Keratinocyte (primary cell): Measurements from ENCODE around the gene KBTBD12. TPM values are rescaled to one million over a fixed set of nuclear protein-coding genes. Genes with fewer than 3 reads are reported as not detected.

Experiments
- DNase-seq: peaks from one replicate; pipeline ENCODE4 v3.0.0-alpha.2; 2011; ENCODE audit warnings: low read depth, missing footprints, low spot score
- FAIRE-seq: peaks from 2 replicates; lab custom pipeline; 2011; peaks lifted over from hg19 to GRCh38; lab: Jason Lieb, UNC
- H2AFZ ChIP-seq: 2 replicates; pipeline ENCODE4 v1.6.0; 2012; ENCODE audit warnings: low read length, control low read depth, inconsistent platforms; ENCODE audit not compliant: control insufficient read depth
- H3K27ac ChIP-seq: 2 replicates; pipeline ENCODE4 v1.5.1; 2011; ENCODE audit warnings: low read length; ENCODE audit not compliant: control insufficient read depth, insufficient read depth
- H3K27me3 ChIP-seq: 3 replicates; pipeline ENCODE4 v1.6.0; 2011; ENCODE audit warnings: low read length; ENCODE audit not compliant: control insufficient read depth, insufficient read depth; ENCODE audit errors: extremely low read depth
- H3K36me3 ChIP-seq, 2 experiments: 2 replicates in 1 of 2; 3 replicates in 1 of 2; pipeline ENCODE4 v1.5.1; 2011; ENCODE audit warnings: low read length in 2 of 2, mild to moderate bottlenecking in 1 of 2; ENCODE audit not compliant: control insufficient read depth in 2 of 2, insufficient read depth in 2 of 2; ENCODE audit errors: extremely low read depth in 1 of 2
- H3K4me1 ChIP-seq: 3 replicates; pipeline ENCODE4 v1.5.1; 2011; ENCODE audit warnings: low read length; ENCODE audit not compliant: control insufficient read depth, insufficient read depth; ENCODE audit errors: extremely low read depth
- H3K4me2 ChIP-seq: 3 replicates; pipeline ENCODE4 v1.6.0; 2011; ENCODE audit warnings: low read depth, low read length; ENCODE audit not compliant: control insufficient read depth, insufficient read depth; ENCODE audit errors: extremely low read depth
- H3K4me3 ChIP-seq, 3 experiments: fragments of 200-600 bp in 1 of 3; sonication (generic) in 1 of 3; 2 replicates in 2 of 3; 3 replicates in 1 of 3; pipeline ENCODE4 v1.5.1; 2011 to 2016; ENCODE audit warnings: low read length in 3 of 3, mild to moderate bottlenecking in 3 of 3, control low read depth in 2 of 3, inconsistent platforms in 1 of 3, low read depth in 1 of 3, mixed read lengths in 1 of 3, mixed run types in 1 of 3, moderate library complexity in 1 of 3; ENCODE audit not compliant: control insufficient read depth in 2 of 3, insufficient read depth in 2 of 3; ENCODE audit errors: extremely low read depth in 1 of 3
- H3K79me2 ChIP-seq: 2 replicates; pipeline ENCODE4 v1.6.0; 2012; ENCODE audit warnings: low read length; ENCODE audit not compliant: control insufficient read depth, insufficient read depth
- H3K9ac ChIP-seq: 3 replicates; pipeline ENCODE4 v1.6.0; 2011; ENCODE audit warnings: low read length; ENCODE audit not compliant: control insufficient read depth, insufficient read depth; ENCODE audit errors: extremely low read depth
- H3K9me1 ChIP-seq: 3 replicates; pipeline ENCODE4 v1.6.0; 2011; ENCODE audit warnings: low read length; ENCODE audit not compliant: control insufficient read depth, insufficient read depth; ENCODE audit errors: extremely low read depth
- H3K9me3 ChIP-seq: 2 replicates; pipeline ENCODE4 v1.5.1; 2012; ENCODE audit warnings: low read depth, low read length; ENCODE audit not compliant: control insufficient read depth
- H4K20me1 ChIP-seq: 3 replicates; pipeline ENCODE4 v1.6.0; 2011; ENCODE audit warnings: low read length; ENCODE audit not compliant: control insufficient read depth, insufficient read depth; ENCODE audit errors: extremely low read depth
- EZH2 ChIP-seq: IDR thresholded peaks from one replicate; pipeline ENCODE4 v1.6.1; 2012; ENCODE audit warnings: inconsistent platforms, mild to moderate bottlenecking, low read length, moderate library complexity
- dilution Hi-C: fragments of 300-500 bp; cut with MboI; formaldehyde crosslinking; loops from one replicate; pipeline ENCODE4 v1.7.0; 2020; ENCODE audit warnings: low sequenced_read_pairs; ENCODE audit not compliant: extremely low pct_ligation_motif_present
- polyA plus RNA-seq, 5 experiments: library from polyadenylated mRNA; depleted of rRNA in 3 of 5; stranded (reverse) in 3 of 5; stranded (forward) in 1 of 5; unstranded in 1 of 5; fragments of >200 nt; gene quantifications; 1 replicate in 1 of 5; 2 replicates in 3 of 5; 3 replicates in 1 of 5; pipeline versions ENCODE4 v1.2.1 to v1.2.3, GENCODE V29; 2011 to 2012; ENCODE audit warnings: missing spikeins in 2 of 5, low read depth in 1 of 5, low replicate concordance in 1 of 5
- TF ChIP-seq, protein P1 (sequence below), 3 experiments: IDR thresholded peaks in 1 of 3; conservative IDR thresholded peaks in 1 of 3; optimal IDR thresholded peaks in 1 of 3; 2 replicates in 2 of 3; 3 replicates in 1 of 3; pipeline versions ENCODE3 to v1.5.1; 2011; ENCODE audit warnings: low read length in 3 of 3, mild to moderate bottlenecking in 3 of 3, moderate library complexity in 2 of 3, control low read depth in 1 of 3, inconsistent platforms in 1 of 3; ENCODE audit not compliant: insufficient read depth in 2 of 3; ENCODE audit errors: extremely low read depth in 1 of 3

The KBTBD12 gene
- polyA plus RNA-seq, 1 donor (not counting 4 experiments of a cell fraction or from before 2014, with no cell fraction given): not detected

GRCh38 chr3:128007033-128007424 lies 92.0 kb downstream of the KBTBD12 start:
- Histone ChIP-seq H2AFZ (no peak overlapping the region), H3K4me1 (peaks cover 20% of the 10 kb centered on the region), H3K9me1 (no peaks in the 10 kb centered on the region), H3K27ac (no peak overlapping the region), H3K9me3 (no peaks in the 10 kb centered on the region), H3K9ac (no peak overlapping the region), H3K4me2 (no peak overlapping the region), H3K36me3 (no peaks in the 10 kb centered on the region), H3K27me3 (no peaks in the 10 kb centered on the region), H4K20me1 (no peaks in the 10 kb centered on the region), H3K4me3 (no peak overlapping the region), H3K79me2 (no peaks in the 10 kb centered on the region)
- FAIRE-seq: no peak
- DNase-seq: no peak
- TF ChIP-seq, protein P1, sequence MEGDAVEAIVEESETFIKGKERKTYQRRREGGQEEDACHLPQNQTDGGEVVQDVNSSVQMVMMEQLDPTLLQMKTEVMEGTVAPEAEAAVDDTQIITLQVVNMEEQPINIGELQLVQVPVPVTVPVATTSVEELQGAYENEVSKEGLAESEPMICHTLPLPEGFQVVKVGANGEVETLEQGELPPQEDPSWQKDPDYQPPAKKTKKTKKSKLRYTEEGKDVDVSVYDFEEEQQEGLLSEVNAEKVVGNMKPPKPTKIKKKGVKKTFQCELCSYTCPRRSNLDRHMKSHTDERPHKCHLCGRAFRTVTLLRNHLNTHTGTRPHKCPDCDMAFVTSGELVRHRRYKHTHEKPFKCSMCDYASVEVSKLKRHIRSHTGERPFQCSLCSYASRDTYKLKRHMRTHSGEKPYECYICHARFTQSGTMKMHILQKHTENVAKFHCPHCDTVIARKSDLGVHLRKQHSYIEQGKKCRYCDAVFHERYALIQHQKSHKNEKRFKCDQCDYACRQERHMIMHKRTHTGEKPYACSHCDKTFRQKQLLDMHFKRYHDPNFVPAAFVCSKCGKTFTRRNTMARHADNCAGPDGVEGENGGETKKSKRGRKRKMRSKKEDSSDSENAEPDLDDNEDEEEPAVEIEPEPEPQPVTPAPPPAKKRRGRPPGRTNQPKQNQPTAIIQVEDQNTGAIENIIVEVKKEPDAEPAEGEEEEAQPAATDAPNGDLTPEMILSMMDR (optimal IDR thresholded peaks at IDR 0.05 in 1 of 3, IDR thresholded peaks at IDR 0.05 in 1 of 3, conservative IDR thresholded peaks at IDR 0.05 in 1 of 3; ENCODE audit: extremely low read depth in 1 of 3, insufficient read depth in 2 of 3, low read length in 3 of 3): no peak
- TF ChIP-seq EZH2: no peak
- dilution Hi-C loops: no loop called here

DNA sequence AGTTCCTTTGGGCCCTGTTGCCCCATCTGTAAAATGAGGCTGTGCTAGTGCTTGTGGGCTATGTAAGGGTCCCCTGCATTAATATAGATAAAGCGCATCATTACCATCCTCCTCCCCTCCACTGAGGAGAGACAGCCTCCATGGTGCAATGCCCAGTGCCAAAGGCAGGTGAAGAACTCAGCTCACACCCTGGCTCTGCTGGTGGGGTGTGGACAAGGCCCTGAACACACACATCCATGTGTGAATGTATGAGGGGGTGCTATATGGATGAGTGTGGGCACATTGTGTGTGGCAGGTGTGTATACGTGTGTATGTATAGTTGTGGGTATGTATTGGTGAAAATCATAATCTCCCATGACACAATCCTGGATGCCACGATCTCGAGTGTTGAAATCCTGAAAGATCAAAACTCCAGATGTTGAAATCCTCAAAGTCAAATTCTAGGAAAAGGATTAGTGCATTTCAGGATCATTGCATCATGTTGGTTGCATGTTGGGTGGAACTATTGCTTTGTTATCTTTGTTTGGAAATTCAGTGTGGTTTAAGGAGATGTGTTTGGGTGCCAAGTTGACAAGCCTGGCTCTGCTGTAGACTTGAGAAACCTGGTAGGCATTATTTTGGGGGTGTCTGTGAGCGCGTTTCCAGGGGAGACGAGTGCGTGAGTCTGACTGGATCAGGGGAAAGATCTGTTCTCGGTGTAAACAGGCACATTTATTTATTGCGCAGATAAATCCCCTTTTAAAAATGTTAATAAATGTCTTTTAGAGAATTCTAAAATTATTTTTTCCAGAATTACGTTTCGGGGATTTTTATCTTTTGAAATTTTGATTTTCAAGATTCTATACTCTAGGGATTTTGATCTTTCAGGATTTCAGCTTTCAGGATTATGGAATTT lies 95.2 kb downstream of the KBTBD12 start:
- Histone ChIP-seq H4K20me1 (no peaks in the 10 kb centered on the region), H3K36me3 (no peaks in the 10 kb centered on the region), H3K4me1 (peaks cover 20% of the 10 kb centered on the region), H3K9ac (peak overlapping the region; percentile 7), H3K4me2 (peak overlapping the region; percentile 79), H3K27ac (peak overlapping the region; percentile 27), H3K9me3 (no peaks in the 10 kb centered on the region), H3K27me3 (no peaks in the 10 kb centered on the region), H3K79me2 (no peaks in the 10 kb centered on the region), H3K9me1 (no peaks in the 10 kb centered on the region), H3K4me3 (no peak overlapping the region), H2AFZ (no peak overlapping the region)
- FAIRE-seq: peak; percentile 49
- TF ChIP-seq, protein P1 (optimal IDR thresholded peaks at IDR 0.05 in 1 of 3, IDR thresholded peaks at IDR 0.05 in 1 of 3, conservative IDR thresholded peaks at IDR 0.05 in 1 of 3; ENCODE audit: extremely low read depth in 1 of 3, insufficient read depth in 2 of 3, low read length in 3 of 3): no peak
- no peak for TF ChIP-seq EZH2
- no peak for DNase-seq
- dilution Hi-C loops: no loop called here
